ENCODE results near the gene NELFCD.

GRCh38 chr20:58970146-58970545, 10.9 kb upstream of the NELFCD start:
- no peak for TF ChIP-seq YY1 (IDR thresholded peaks at IDR 0.05; ENCODE audit: insufficient read depth, insufficient read length)
- TF ChIP-seq SUZ12 (IDR thresholded peaks at IDR 0.05; ENCODE audit: extremely low read depth, insufficient read depth, insufficient read length) = no peak
- no peak for TF ChIP-seq ZNF274 (IDR thresholded peaks at IDR 0.05; ENCODE audit: low read depth, low read length)
